Bronchial epithelial cell (primary cell): ENCODE data around the gene HTR5A. TPM values are rescaled to one million over a fixed set of nuclear protein-coding genes. Genes with fewer than 3 reads are reported as not detected.

Source experiments
- DNase-seq: peaks from one replicate; pipeline ENCODE4 v3.0.0-alpha.2; 2010; ENCODE audit warnings: low read depth
- FAIRE-seq: peaks from 2 replicates; lab custom pipeline; 2011; peaks lifted over from hg19 to GRCh38; lab: Jason Lieb, UNC
- H3K27me3 ChIP-seq: 2 replicates; pipeline ENCODE4 v1.5.1; 2011; ENCODE audit warnings: low read length; ENCODE audit not compliant: control insufficient read depth, insufficient read depth
- H3K36me3 ChIP-seq: 2 replicates; pipeline ENCODE4 v1.5.1; 2011; ENCODE audit warnings: low read length; ENCODE audit not compliant: control insufficient read depth, insufficient read depth
- H3K4me3 ChIP-seq: 2 replicates; pipeline ENCODE4 v1.5.1; 2011; ENCODE audit warnings: mild to moderate bottlenecking, low read depth, low read length, control low read depth
- total RNA-seq: library from RNA; depleted of rRNA; stranded (reverse); fragments of >200 nt; gene quantifications from 2 replicates; pipeline ENCODE4 v1.2.1, GENCODE V29; 2014
- TF ChIP-seq, protein P1 (sequence below): IDR thresholded peaks from 2 replicates; pipeline ENCODE4 v1.5.1; 2011; ENCODE audit warnings: mild to moderate bottlenecking, moderate library complexity, low read length, control low read depth, inconsistent platforms; ENCODE audit not compliant: insufficient read depth, severe bottlenecking

The HTR5A gene
- total RNA-seq, 1 donor from 2014 or later, result not detected

DNA sequence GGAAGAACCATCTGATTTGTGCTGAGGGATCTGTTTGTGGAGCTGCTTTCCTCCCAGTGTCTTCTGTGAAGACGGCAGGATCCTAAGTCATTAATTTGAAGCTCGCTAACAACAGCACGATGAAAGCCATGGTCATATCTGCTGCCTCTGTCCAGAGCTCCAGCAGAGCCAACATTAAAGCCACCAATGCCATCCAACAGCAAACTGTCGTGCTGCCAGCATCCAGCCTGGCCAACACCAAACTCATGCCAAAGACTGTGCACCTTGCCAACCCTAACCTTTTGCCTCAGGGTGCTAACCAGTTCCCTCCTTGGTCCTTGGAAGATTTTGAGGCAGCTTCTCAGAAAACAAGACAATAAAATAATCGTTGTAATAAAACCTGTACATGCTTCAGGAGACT, 36.2 kb downstream of the HTR5A start:
- no peaks in the 10 kb centered on the region for H3K27me3 ChIP-seq
- FAIRE-seq (no peak), DNase-seq (no peak)
- TF ChIP-seq, protein P1, sequence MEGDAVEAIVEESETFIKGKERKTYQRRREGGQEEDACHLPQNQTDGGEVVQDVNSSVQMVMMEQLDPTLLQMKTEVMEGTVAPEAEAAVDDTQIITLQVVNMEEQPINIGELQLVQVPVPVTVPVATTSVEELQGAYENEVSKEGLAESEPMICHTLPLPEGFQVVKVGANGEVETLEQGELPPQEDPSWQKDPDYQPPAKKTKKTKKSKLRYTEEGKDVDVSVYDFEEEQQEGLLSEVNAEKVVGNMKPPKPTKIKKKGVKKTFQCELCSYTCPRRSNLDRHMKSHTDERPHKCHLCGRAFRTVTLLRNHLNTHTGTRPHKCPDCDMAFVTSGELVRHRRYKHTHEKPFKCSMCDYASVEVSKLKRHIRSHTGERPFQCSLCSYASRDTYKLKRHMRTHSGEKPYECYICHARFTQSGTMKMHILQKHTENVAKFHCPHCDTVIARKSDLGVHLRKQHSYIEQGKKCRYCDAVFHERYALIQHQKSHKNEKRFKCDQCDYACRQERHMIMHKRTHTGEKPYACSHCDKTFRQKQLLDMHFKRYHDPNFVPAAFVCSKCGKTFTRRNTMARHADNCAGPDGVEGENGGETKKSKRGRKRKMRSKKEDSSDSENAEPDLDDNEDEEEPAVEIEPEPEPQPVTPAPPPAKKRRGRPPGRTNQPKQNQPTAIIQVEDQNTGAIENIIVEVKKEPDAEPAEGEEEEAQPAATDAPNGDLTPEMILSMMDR, result no peak
- H3K36me3 ChIP-seq, result no peaks in the 10 kb centered on the region
- H3K4me3 ChIP-seq, result no peak overlapping the region

DNA sequence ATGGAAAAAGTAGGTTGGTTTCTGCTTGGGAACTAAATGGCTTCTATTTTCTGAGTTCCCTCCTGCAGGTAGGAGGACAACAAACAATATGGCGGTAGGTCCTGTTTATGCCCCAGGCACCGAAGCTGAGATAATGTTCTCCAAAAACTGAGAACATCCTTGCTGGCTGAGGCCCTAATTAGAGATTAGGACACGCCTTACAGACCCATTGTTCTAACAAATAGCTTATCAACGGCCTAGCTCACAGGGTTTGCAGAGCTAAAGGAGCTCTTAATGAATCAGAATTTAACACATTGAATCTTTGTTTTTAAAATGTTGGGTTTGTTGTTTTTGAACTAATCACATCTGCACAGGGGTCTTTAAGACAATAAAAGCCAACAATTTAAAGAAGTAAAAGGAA, 37.0 kb downstream of the HTR5A start:
- FAIRE-seq (no peak), DNase-seq (no peak)
- Histone ChIP-seq H3K27me3 (no peaks in the 10 kb centered on the region), H3K4me3 (no peak overlapping the region), H3K36me3 (no peaks in the 10 kb centered on the region)
- TF ChIP-seq, protein P1, result no peak

DNA sequence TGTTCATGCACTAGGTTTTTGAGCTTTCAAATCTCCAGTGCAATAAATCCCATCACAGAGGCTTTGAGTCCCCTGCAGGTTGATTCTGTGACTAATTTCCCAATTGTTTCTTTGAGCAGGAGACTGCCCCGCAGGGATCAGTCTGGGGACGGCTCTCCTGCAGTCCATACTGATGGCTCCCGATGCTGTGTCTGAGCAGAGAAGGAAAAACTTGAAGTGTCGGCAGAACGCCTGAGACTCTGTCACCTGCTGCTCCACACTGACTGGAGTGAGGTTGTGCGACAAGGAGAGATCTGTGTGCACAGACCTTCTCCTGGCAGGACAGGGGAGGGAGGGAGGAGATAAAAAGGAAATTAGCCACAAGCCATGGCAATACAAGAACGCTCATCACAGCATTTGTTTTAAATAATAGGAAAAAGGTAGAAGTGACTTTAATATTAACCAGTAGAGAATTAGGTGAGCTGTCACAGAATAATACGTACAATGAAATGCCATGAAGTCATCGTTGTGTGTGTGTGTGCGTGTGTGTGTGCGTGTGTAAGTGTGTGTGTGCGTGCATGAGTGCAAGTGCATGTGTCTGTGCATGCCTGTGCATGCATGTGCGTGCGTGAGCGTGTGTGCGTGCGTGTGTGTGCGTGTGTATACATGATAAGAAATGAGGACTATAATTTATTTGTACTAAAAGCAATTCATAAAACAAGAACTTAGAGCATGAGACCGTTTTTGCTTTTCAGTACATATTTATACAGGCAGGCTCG, 38.2 kb downstream of the HTR5A start:
- Histone ChIP-seq H3K36me3 (no peaks in the 10 kb centered on the region), H3K27me3 (no peaks in the 10 kb centered on the region), H3K4me3 (no peak overlapping the region)
- FAIRE-seq (no peak), DNase-seq (no peak)
- TF ChIP-seq, protein P1, result no peak

DNA sequence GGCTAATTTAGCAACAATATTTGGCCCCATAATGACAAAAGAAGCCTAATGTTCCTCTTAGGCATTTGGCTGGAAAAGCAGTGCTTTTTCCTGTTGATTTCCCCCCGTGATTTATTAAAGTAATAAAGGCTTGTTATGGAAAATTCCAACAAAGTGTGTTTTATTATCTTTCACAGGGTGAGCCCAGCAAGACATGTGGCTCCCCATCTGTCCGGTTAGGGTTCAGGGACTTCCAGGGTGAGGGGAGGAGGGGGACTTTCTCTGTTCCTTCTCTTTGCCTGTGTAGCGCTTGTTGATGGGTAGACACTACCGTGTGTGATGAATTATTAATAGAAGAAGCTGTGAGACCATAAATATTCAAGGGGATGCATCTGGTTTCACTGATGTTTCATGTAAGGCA, 39.0 kb downstream of the HTR5A start:
- FAIRE-seq (no peak), DNase-seq (no peak)
- TF ChIP-seq, protein P1, result no peak
- Histone ChIP-seq H3K4me3 (no peak overlapping the region), H3K36me3 (no peaks in the 10 kb centered on the region), H3K27me3 (no peaks in the 10 kb centered on the region)

DNA sequence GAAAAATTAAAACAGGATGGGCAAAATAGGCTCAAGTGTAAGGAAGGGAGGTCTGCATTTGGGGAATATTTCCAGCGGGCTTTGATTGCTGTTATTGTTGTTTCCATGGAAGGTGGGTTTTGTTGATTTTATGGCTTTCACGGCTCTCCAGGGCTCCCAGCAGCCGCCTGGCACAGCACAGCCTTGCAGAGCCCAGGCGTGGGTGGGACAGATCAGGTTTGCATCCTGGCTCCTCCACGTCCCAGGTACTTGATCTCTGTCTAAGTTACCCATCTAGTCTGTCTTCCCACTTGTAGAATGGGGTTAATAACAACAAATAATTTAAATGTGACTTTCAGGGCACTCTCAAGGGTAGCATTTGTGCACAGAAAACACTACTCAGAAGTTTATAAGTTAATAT, 45.2 kb downstream of the HTR5A start:
- no peaks in the 10 kb centered on the region for H3K27me3 ChIP-seq
- FAIRE-seq, result no peak
- no peak overlapping the region for H3K4me3 ChIP-seq
- no peak for DNase-seq
- TF ChIP-seq, protein P1, result no peak
- no peaks in the 10 kb centered on the region for H3K36me3 ChIP-seq
